Activated CD8-positive, alpha-beta T cell treated with anti-CD3 and anti-CD28 coated beads for 36 hours (primary cell): ENCODE results near the gene MGLL. TPM values are rescaled to one million over a fixed set of nuclear protein-coding genes. Genes with fewer than 3 reads are reported as not detected.

Experiments
- ATAC-seq: fragments of 200-7000 bp; cut with Tn5 transposase; one replicate; pipeline ENCODE4 v1.10.0; 2021; ENCODE audit warnings: mild to moderate bottlenecking, moderate library complexity
- CTCF ChIA-PET: fragments of 350-600 bp; sonication (Branson Sonifier 250); formaldehyde crosslinking; loops from one replicate; lab custom pipeline; 2021; ENCODE audit warnings: antibody characterized with exemption; lab: Charles Lee
- POLR2A ChIA-PET: fragments of 350-600 bp; sonication (Branson Sonifier 250); formaldehyde crosslinking; loops from one replicate; lab custom pipeline; 2021; ENCODE audit warnings: antibody characterized with exemption; lab: Charles Lee
- DNase-seq: peaks from one replicate; pipeline ENCODE4 v3.0.0-alpha.2; 2020
- H3K27ac Mint-ChIP-seq: one replicate; pipeline ENCODE4 v1.8.0; 2021; ENCODE audit warnings: mild to moderate bottlenecking, mixed read lengths
- H3K27me3 Mint-ChIP-seq: one replicate; pipeline ENCODE4 v1.8.0; 2021; ENCODE audit warnings: mixed read lengths
- H3K36me3 Mint-ChIP-seq: one replicate; pipeline ENCODE4 v1.8.0; 2021; ENCODE audit warnings: low read depth, mixed read lengths
- H3K4me1 Mint-ChIP-seq: one replicate; pipeline ENCODE4 v1.8.0; 2021; ENCODE audit warnings: low read depth, mixed read lengths
- H3K4me3 Mint-ChIP-seq: one replicate; pipeline ENCODE4 v1.8.0; 2021; ENCODE audit warnings: mild to moderate bottlenecking, moderate library complexity, mixed read lengths
- H3K9me3 Mint-ChIP-seq: one replicate; pipeline ENCODE4 v1.8.0; 2021; ENCODE audit warnings: mixed read lengths
- CTCF ChIP-seq: fragments of 200-600 bp; IDR thresholded peaks from one replicate; pipeline ENCODE4 v1.8.0; 2022; ENCODE audit warnings: antibody characterized with exemption, mild to moderate bottlenecking
- intact Hi-C: fragments of 100-400 bp; cut with micrococcal nuclease; formaldehyde crosslinking; loops from one replicate; pipeline ENCODE4 v1.10.0; 2022
- total RNA-seq, 2 experiments: library from RNA; stranded (reverse); gene quantifications; one replicate each; pipeline ENCODE4 v1.2.3, GENCODE V29; 2021

MGLL gene
- total RNA-seq, 2 experiments from 2014 or later: 1.1 to 3.1 TPM

DNA sequence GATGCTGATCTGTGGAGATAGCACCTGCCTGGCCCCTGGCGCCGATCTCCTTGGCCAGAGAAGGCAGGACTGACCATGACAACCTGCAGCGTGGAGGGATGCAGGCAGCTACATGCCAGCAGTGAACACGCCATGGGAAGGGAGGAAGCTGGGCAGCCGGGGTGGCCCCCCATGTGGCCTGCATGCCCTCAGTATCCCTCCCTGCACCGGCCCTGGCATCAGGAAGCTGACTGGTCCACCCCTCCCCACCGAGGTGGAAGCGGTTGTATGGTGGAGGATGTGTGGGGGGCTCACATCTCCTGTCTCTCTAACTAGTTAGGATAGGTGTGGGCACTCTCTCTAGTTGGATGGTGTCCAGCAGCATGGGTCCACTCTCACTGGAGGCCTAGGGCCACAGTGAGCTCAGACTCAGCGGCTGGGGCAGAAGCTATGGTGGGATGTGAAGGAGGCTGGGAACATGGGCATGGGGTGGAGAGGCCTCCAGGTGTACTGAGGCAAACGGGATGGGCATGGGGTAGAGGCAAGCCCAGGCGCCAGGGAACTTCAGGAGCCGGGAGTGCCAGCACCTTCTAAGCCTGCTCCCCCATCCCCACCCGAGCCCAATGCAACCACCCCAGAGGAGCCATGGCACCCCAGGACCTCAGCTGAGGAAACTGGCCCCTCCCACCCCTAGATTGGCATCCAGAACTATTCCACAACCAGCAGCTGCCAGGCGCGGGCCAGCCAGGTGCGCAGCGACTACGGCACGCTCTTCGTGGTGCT lies 151.4 kb downstream of the MGLL start:
- DNase-seq (no peak), ATAC-seq (no peak)
- H3K4me1 Mint-ChIP-seq: peaks cover 19% of the 10 kb centered on the region
- no peaks in the 10 kb centered on the region for H3K9me3 Mint-ChIP-seq
- peak overlapping the region; percentile 89 for H3K4me3 Mint-ChIP-seq
- no peaks in the 10 kb centered on the region for H3K27me3 Mint-ChIP-seq
- H3K27ac Mint-ChIP-seq: peak overlapping the region; percentile 98
- CTCF ChIA-PET: interaction anchor here (1.1 to 2.4 kb wide), 2 partner anchors 19 to 96 kb away, joined by 4 to 8 read pairs; no protein-coding TSS in a partner anchor
- intact Hi-C loops: no loop called here
- H3K36me3 Mint-ChIP-seq: no peaks in the 10 kb centered on the region
- TF ChIP-seq CTCF: no peak
- POLR2A ChIA-PET: interaction anchor here (0.9 to 1.5 kb wide), 4 partner anchors 8 to 338 kb away, joined by 3 to 5 read pairs (median 3); no protein-coding TSS in a partner anchor

GRCh38 chr3:127670229-127670559 lies 152.1 kb downstream of the MGLL start:
- no peak overlapping the region for H3K27ac Mint-ChIP-seq
- H3K9me3 Mint-ChIP-seq: no peaks in the 10 kb centered on the region
- DNase-seq (no peak), ATAC-seq (no peak)
- CTCF ChIA-PET: interaction anchor here (2.4 kb wide), 1 partner anchor 18 kb away, joined by 8 read pairs; no protein-coding TSS in a partner anchor
- intact Hi-C loops: no loop called here
- H3K4me1 Mint-ChIP-seq: peaks cover 16% of the 10 kb centered on the region
- no peaks in the 10 kb centered on the region for H3K36me3 Mint-ChIP-seq
- no peaks in the 10 kb centered on the region for H3K27me3 Mint-ChIP-seq
- H3K4me3 Mint-ChIP-seq: no peak overlapping the region
- TF ChIP-seq CTCF: no peak
- POLR2A ChIA-PET: no interaction called here

- Mint-ChIP-seq H3K36me3 (no peaks in the 10 kb centered on the region), H3K27me3 (no peaks in the 10 kb centered on the region), H3K27ac (no peak overlapping the region), H3K4me1 (peaks cover 14% of the 10 kb centered on the region), H3K9me3 (no peaks in the 10 kb centered on the region), H3K4me3 (no peak overlapping the region)
- DNase-seq (no peak), ATAC-seq (no peak)
- POLR2A ChIA-PET: no interaction called here
- TF ChIP-seq CTCF: no peak
- intact Hi-C loops: no loop called here
- CTCF ChIA-PET: interaction anchor here (2.4 kb wide), 1 partner anchor 18 kb away, joined by 8 read pairs; no protein-coding TSS in a partner anchor
Observed at GRCh38 chr3:127669541-127670228, 152.6 kb downstream of the MGLL start.

DNA sequence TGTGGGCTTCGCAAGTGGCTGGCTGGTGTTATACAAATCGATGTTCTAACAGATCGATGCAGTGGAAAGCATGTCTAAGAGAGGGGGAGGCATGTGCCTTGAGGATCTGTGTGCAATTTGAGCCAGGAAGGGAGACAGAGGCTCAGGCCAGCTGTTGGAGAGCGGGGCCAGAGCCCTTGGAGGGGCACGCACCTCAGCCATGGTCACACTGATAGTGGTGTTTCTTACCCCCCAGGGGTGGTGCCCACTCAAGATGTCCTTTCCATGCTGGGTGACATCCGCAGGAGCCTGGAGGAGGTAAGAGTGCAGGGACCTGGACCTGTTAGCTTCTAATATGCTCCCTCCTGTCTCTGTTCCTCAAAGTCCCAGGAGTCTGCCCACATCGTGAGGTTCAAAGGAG lies 153.4 kb downstream of the MGLL start:
- POLR2A ChIA-PET: no interaction called here
- DNase-seq: no peak
- Mint-ChIP-seq H3K27me3 (no peaks in the 10 kb centered on the region), H3K36me3 (no peaks in the 10 kb centered on the region), H3K4me3 (no peak overlapping the region), H3K9me3 (no peaks in the 10 kb centered on the region), H3K27ac (no peak overlapping the region), H3K4me1 (peaks cover 7% of the 10 kb centered on the region)
- CTCF ChIA-PET: interaction anchor here (1.1 kb wide), 1 partner anchor 94 kb away, joined by 3 read pairs; no protein-coding TSS in a partner anchor
- intact Hi-C loops: no loop called here
- no peak for TF ChIP-seq CTCF
- no peak for ATAC-seq
